Right lobe of liver (tissue), 6 donors: ENCODE results near the gene RANBP3. TPM values are rescaled to one million over a fixed set of nuclear protein-coding genes. Genes with fewer than 3 reads are reported as not detected.
"Not testable (repeated sequence)": the region's sequence is repeated elsewhere in the genome, so short reads cannot be mapped to it uniquely, and the experiment has no call there.

Source experiments
- ATAC-seq, 4 donors: fragments of 200-7000 bp; cut with Tn5 transposase; one replicate each; pipeline ENCODE4 v1.9.1; 2020; ENCODE audit warnings: mild to moderate bottlenecking in 4 of 4, moderate library complexity in 4 of 4
- DNase-seq, 3 donors: peaks; one replicate each; pipeline ENCODE4 v3.0.0-alpha.2; 2020
- H3K27ac ChIP-seq, 3 donors: fragments of 200-600 bp; one replicate each; pipeline ENCODE4 v1.8.0; 2022
- H3K27me3 ChIP-seq, 2 donors: fragments of 200-600 bp; one replicate each; pipeline ENCODE4 v1.8.0; 2022
- H3K36me3 ChIP-seq, 4 donors: fragments of 200-600 bp; sonication (generic) in 1 of 4; one replicate each; pipeline versions ENCODE4 v1.5.1 to v1.8.0; 2017 to 2022; ENCODE audit warnings: control low read depth in 1 of 4
- H3K4me1 ChIP-seq, 4 donors: fragments of 200-600 bp; sonication (generic) in 1 of 4; one replicate each; pipeline versions ENCODE4 v1.5.1 to v1.8.0; 2017 to 2022; ENCODE audit warnings: control low read depth in 1 of 4
- H3K4me3 ChIP-seq, 3 donors: fragments of 200-600 bp; one replicate each; pipeline ENCODE4 v1.8.0; 2022
- H3K9me3 ChIP-seq, 4 donors: fragments of 200-600 bp; sonication (generic) in 1 of 4; one replicate each; pipeline versions ENCODE4 v1.5.1 to v1.8.0; 2017 to 2022; ENCODE audit warnings: control low read depth in 1 of 4
- POLR2A ChIP-seq: fragments of 450-650 bp; IDR thresholded peaks from one replicate; pipeline ENCODE4 v1.6.1; 2017; ENCODE audit warnings: antibody characterized with exemption, mild to moderate bottlenecking
- WGBS: methylation state at CpG from one replicate; pipeline ENCODE4 v1.1.6; 2018; ENCODE audit warnings: low coverage, low lambda C conversion rate; ENCODE audit not compliant: insufficient coverage; ENCODE audit errors: missing lambda C conversion rate; 5-methylcytosine and 5-hydroxymethylcytosine counted together
- intact Hi-C, 2 donors: fragments of 100-400 bp; cut with DNase I; formaldehyde crosslinking; loops; one replicate each; pipeline versions ENCODE4 v1.11.2 to v1.14.1; 2022
- total RNA-seq, 6 experiments: library from RNA; depleted of rRNA in 2 of 6; stranded (reverse); fragments of >200 nt in 2 of 6; fragmentation: NEBNext Ultra II Directional in 3 of 6; extraction: Animal tissue kit (Norgen Biotek cat#: 25700) in 3 of 6; gene quantifications; one replicate each; pipeline versions ENCODE4 v1.1.0 to v1.2.4, GENCODE V29; 2016 to 2023
- TF ChIP-seq, protein P1 (sequence below), 4 donors: fragments of 200-600 bp in 3 of 4; fragments of 450-650 bp in 1 of 4; IDR thresholded peaks; one replicate each; pipeline versions ENCODE4 v1.5.1 to v1.8.0; 2016 to 2022; ENCODE audit warnings: antibody characterized with exemption in 4 of 4, mild to moderate bottlenecking in 2 of 4
- donor health status: DM: no; HTN: yes; CAD: no.
- donor health status: DM: no; HTN: no; CAD: no.
- donor health status: DM: no; HTN: no; CAD: no.
- donor health status: DM: no; HTN: yes; CAD: no.
- donor health status: DM: no; HTN: yes; CAD: no.

Gene RANBP3
- total RNA-seq, 6 experiments from 2014 or later = 21.7 to 49.5 (median 24.5) TPM

DNA sequence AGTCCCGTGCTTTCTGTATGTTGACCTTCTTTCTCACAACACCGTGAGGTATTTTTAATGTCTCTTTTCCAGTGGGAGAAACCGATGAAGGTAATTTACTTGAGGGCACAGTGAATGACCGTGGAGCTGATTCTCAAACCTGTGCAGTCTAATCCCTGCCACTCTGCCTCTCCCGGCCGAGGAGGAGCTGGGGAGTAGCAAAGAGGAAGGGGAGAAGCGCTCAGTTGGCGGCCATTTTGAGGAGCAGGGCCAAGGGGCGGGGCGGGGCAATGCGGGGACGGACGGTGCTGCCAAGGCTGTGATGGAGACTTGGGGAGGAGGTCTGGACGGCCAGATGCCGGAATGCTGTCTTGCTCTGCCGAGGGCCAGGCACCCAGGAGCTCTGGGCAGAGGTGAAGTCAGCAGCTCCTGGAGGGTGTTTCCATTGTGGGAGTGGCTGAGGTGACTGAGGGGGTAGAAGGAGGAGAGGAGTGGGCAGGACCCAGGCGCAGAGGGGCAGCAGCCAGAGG, 12.4 kb upstream of the RANBP3 start:
- 44% methylated on average over 8 of the region's 17 CpGs for WGBS
- intact Hi-C loops = no loop called here
- no peaks in the 10 kb centered on the region for H3K36me3 ChIP-seq

DNA sequence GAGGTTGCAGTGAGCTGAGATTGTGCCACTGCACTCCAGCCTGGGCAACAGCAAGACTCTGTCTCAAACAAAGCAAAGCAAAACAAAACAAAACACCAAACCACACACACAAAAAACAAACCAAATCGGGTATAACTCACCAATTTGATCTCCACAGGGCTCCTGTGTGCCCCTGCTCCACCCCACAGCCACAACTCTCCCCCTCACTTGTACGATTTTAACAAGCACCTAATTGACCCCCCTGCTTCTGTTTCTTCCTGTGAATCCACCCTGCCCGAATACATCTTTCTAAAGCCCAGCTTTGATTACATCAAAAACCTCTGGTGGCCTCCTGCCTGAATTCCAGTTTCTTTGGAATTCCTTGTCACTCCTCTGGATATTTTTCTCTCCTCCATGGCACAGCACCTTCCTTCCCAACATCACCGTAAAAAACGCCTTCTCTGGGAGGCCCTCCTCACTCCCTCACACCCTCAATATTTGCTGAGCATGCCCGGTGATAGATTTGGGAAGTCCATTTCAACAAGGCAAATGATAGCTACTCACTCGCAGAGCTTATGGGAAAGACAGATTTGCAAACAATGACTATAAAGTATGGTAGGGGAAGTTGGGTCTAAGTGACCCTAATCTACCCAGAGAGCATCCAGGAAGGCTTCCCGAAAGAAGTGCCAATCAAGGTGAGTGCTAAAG, 11.6 kb upstream of the RANBP3 start:
- intact Hi-C loops = loop anchor here (5.0 kb wide), 1 partner anchor 33 kb away; no protein-coding TSS in a partner anchor
- H3K4me1 ChIP-seq = peaks cover 0 to 12% (median 4%) of the 10 kb centered on the region in 4 donors

More for the DNA sequence above, 12.4 kb upstream of the RANBP3 start:
- H3K9me3 ChIP-seq = no peaks in the 10 kb centered on the region
- no peak for DNase-seq
- H3K27ac ChIP-seq = no peak overlapping the region
- H3K27me3 ChIP-seq = no peaks in the 10 kb centered on the region
- no peak for TF ChIP-seq POLR2A
- TF ChIP-seq, protein P1, sequence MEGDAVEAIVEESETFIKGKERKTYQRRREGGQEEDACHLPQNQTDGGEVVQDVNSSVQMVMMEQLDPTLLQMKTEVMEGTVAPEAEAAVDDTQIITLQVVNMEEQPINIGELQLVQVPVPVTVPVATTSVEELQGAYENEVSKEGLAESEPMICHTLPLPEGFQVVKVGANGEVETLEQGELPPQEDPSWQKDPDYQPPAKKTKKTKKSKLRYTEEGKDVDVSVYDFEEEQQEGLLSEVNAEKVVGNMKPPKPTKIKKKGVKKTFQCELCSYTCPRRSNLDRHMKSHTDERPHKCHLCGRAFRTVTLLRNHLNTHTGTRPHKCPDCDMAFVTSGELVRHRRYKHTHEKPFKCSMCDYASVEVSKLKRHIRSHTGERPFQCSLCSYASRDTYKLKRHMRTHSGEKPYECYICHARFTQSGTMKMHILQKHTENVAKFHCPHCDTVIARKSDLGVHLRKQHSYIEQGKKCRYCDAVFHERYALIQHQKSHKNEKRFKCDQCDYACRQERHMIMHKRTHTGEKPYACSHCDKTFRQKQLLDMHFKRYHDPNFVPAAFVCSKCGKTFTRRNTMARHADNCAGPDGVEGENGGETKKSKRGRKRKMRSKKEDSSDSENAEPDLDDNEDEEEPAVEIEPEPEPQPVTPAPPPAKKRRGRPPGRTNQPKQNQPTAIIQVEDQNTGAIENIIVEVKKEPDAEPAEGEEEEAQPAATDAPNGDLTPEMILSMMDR (IDR thresholded peaks at IDR 0.05) = no peak
- H3K4me3 ChIP-seq = no peak overlapping the region
- peaks cover 0 to 12% (median 4%) of the 10 kb centered on the region in 4 donors for H3K4me1 ChIP-seq
- ATAC-seq = no peak

DNA sequence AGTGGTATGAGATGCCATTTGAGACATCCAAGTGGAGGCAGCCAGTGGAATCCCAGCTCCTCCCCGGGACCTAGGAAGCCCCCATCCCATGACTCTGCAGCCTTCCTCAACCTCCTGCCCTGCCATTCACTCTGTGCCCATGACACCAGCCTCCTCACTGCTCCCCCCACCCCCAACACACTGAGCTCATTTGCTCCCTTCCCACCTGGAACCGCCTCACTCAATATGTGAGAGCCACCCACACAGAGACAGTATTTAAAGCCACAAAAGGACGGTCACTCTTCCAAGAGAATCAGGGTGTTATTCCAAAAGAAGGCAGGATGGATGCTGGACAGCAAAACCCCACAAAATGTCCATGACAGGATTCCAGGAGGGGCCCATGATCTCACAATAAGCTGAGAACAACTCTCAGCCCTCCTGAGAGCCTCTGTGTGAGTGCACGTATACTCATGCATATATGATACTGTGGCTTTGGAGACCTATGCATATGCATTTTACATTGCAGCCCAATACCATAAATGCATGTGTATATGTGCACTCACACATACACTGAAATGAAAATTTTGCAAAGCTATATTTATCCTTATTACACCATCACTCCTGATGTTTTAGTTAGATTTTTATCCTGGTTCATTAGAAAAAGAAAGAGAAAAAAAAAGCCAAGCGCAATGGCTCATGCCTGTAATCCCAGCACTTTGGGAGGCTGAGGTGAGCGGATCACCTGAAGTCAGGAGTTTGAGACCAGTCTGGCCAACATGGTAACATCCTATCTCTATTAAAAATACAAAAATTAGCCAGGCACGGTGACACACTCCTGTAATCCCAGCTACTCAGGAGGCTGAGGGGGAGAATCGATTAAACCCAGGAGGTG, 10.8 kb upstream of the RANBP3 start:
- H3K4me3 ChIP-seq = no peak overlapping the region
- no peak for ATAC-seq
- intact Hi-C loops = loop anchor here (5.0 kb wide), 1 partner anchor 34 kb away; no protein-coding TSS in a partner anchor
- 86% methylated on average over 5 of the region's 8 CpGs for WGBS
- TF ChIP-seq, protein P1 (IDR thresholded peaks at IDR 0.05) = no peak
- no peak for TF ChIP-seq POLR2A
- no peak overlapping the region for H3K27ac ChIP-seq
- H3K36me3 ChIP-seq = no peaks in the 10 kb centered on the region
- H3K9me3 ChIP-seq = no peaks in the 10 kb centered on the region
- DNase-seq = no peak
- peaks cover 0 to 15% (median 4%) of the 10 kb centered on the region in 4 donors for H3K4me1 ChIP-seq
- H3K27me3 ChIP-seq = no peaks in the 10 kb centered on the region

More for the DNA sequence above, 11.6 kb upstream of the RANBP3 start:
- WGBS = 66% methylated on average over 7 of the region's 8 CpGs
- H3K27me3 ChIP-seq = no peaks in the 10 kb centered on the region
- TF ChIP-seq, protein P1 (IDR thresholded peaks at IDR 0.05) = no peak
- no peak for TF ChIP-seq POLR2A
- no peak for DNase-seq
- no peak overlapping the region for H3K4me3 ChIP-seq
- ATAC-seq = no peak
- H3K36me3 ChIP-seq = no peaks in the 10 kb centered on the region
- H3K27ac ChIP-seq = no peak overlapping the region
- H3K9me3 ChIP-seq = no peaks in the 10 kb centered on the region

DNA sequence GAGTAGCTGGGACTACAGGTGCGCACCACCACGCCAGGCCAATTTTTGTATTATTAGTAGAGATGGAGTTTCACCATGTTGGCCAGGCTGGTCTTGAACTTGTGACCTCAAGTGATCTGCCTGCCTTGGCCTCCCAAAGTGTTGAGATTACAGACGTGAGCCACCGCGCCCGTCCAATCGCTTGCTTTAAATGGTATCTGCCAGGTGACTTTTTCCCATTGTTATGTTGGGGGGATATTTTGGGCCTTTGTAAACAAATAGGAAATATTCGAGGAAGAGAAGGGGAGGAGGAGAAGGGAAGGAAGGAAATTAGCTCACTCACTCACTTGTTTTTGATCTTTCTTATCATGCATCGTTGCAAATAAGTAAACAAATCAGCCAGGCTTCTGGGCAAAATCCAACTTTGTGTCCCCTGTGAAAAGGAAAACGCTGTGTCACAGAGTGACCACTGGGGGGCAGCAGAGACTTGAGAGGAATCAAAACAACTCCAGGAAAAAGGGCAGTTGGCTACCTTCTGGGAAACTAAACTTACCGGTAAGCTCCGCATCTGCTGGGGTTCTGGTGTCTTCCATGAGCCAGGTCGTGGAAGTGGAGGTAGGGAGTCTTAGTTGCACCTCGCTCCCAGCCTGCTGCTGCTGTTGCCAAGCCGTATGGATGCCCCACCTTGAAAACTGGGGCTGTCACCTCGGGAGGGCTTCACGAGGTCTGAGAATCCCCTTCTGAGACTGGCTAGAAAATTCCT, 9.3 kb upstream of the RANBP3 start:
- H3K27ac ChIP-seq = peak overlapping the region in 1 of 3 donors; percentile 32
- intact Hi-C loops = loop anchor here (5.0 kb wide), 1 partner anchor 35 kb away; no protein-coding TSS in a partner anchor
- H3K27me3 ChIP-seq = no peaks in the 10 kb centered on the region
- peak overlapping the region; percentile 11 to 28 (median 18) for H3K4me3 ChIP-seq
- H3K4me1 ChIP-seq = peaks cover 0 to 24% (median 4%) of the 10 kb centered on the region in 4 donors
- ATAC-seq = peak; percentile 83 to 92 (median 86)
- no peaks in the 10 kb centered on the region for H3K36me3 ChIP-seq
- peak; percentile 75 to 87 (median 81) for DNase-seq
- TF ChIP-seq, protein P1 (IDR thresholded peaks at IDR 0.05) = peak; percentile 95 to 97 (median 96)
- TF ChIP-seq POLR2A = no peak
- WGBS = under 1% methylated on average over 13 of the region's 17 CpGs
- H3K9me3 ChIP-seq = no peaks in the 10 kb centered on the region

DNA sequence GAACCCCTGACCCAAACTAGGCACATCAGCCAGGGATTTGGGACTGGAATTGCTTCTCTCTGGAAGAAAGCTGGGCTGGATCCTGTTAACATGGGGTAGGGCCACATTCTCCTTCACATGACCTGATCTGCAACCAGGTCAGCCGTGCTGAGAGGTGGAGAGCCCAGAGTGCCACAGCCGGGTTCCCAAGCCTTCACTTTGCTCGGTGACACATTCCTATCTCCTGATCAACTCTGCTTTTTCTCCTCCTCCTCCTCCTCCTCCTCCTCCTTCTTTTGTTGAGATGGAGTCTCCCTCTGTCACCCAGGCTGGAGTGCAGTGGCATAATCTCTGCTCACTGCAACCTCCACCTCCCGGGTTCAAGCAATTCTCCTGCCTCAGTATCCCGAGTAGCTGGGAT, 7.9 kb upstream of the RANBP3 start:
- not testable (repeated sequence) for H3K27ac ChIP-seq

More for the DNA sequence above, 7.9 kb upstream of the RANBP3 start:
- H3K4me3 ChIP-seq, H3K9me3 ChIP-seq, ATAC-seq, H3K36me3 ChIP-seq, H3K27me3 ChIP-seq, DNase-seq: not testable (repeated sequence)
- intact Hi-C loops = loop anchor here (5.0 kb wide), 1 partner anchor 36 kb away; no protein-coding TSS in a partner anchor
- H3K4me1 ChIP-seq = peaks cover 0 to 24% (median 4%) of the 10 kb centered on the region in 4 donors
- 76% methylated on average over 2 of the region's 5 CpGs for WGBS
